ENCODE data around the gene VGLL3.

GRCh38 chr3:86951322-86951721 is 39.6 kb downstream of the VGLL3 start:
- TF ChIP-seq CTCF (conservative IDR thresholded peaks at IDR 0.05), result no peak
- TF ChIP-seq ZFX (IDR thresholded peaks at IDR 0.05), result no peak
